Endothelial cell of umbilical vein (primary cell): Measurements from ENCODE around the gene ALB. TPM values are rescaled to one million over a fixed set of nuclear protein-coding genes. Genes with fewer than 3 reads are reported as not detected.

Source experiments
- BruUV-seq: library from RNA; stranded (reverse); fragments of 400-500 nt; replicated peaks from 2 replicates; lab custom pipeline; 2021; lab: Mats Ljungman, UMichigan
- CTCF ChIA-PET: fragments of 300-600, 350-600 bp; sonication (Branson Sonifier 250); formaldehyde crosslinking; loops from one replicate; lab custom pipeline; 2021; ENCODE audit warnings: antibody characterized with exemption, inconsistent platforms; lab: Charles Lee
- POLR2A ChIA-PET: fragments of 300-600, 350-600 bp; sonication (Branson Sonifier 250); formaldehyde crosslinking; loops from one replicate; lab custom pipeline; 2021; ENCODE audit warnings: antibody characterized with exemption, inconsistent platforms; lab: Charles Lee
- DNase-seq: peaks from one replicate; pipeline ENCODE4 v3.0.0-alpha.2; 2011; ENCODE audit warnings: low read depth, low spot score
- FAIRE-seq: peaks from 2 replicates; lab custom pipeline; 2011; peaks lifted over from hg19 to GRCh38; lab: Jason Lieb, UNC
- H2AFZ ChIP-seq: 2 replicates; pipeline ENCODE4 v1.6.0; 2012; ENCODE audit warnings: low read depth, low read length, control low read depth, inconsistent platforms
- H3K27ac ChIP-seq: 2 replicates; pipeline ENCODE4 v1.5.1; 2011; ENCODE audit warnings: low read depth, mild to moderate bottlenecking, control low read depth, low read length, moderate library complexity; ENCODE audit not compliant: insufficient read depth
- H3K27me3 ChIP-seq, 2 experiments: 2 replicates each; pipeline versions ENCODE4 v1.6.0 to v1.6.1; 2011; ENCODE audit warnings: low read length in 2 of 2, mixed read lengths in 1 of 2; ENCODE audit not compliant: control insufficient read depth in 2 of 2, insufficient read depth in 2 of 2
- H3K36me3 ChIP-seq, 2 experiments: 2 replicates in 1 of 2; 3 replicates in 1 of 2; pipeline ENCODE4 v1.5.1; 2011; ENCODE audit warnings: low read length in 2 of 2, mild to moderate bottlenecking in 1 of 2, moderate library complexity in 1 of 2; ENCODE audit not compliant: control insufficient read depth in 2 of 2, insufficient read depth in 2 of 2; ENCODE audit errors: extremely low read depth in 1 of 2
- H3K4me1 ChIP-seq: 3 replicates; pipeline ENCODE4 v1.5.1; 2011; ENCODE audit warnings: mild to moderate bottlenecking, low read length; ENCODE audit not compliant: control insufficient read depth, insufficient read depth; ENCODE audit errors: extremely low read depth
- H3K4me2 ChIP-seq: 2 replicates; pipeline ENCODE4 v1.6.1; 2011; ENCODE audit warnings: low read length, control low read depth, mixed read lengths; ENCODE audit not compliant: insufficient read depth
- H3K4me3 ChIP-seq, 3 experiments: fragments of 200-600 bp in 1 of 3; sonication (generic), shearing (Covaris generic) in 1 of 3; replicated peaks in 1 of 3; 2 replicates each; pipeline ENCODE4 v1.5.1; 2011 to 2016; ENCODE audit warnings: control low read depth in 3 of 3, low read length in 3 of 3, mild to moderate bottlenecking in 2 of 3, inconsistent platforms in 1 of 3, low read depth in 1 of 3, moderate library complexity in 1 of 3; ENCODE audit not compliant: insufficient read depth in 1 of 3
- H3K79me2 ChIP-seq: 2 replicates; pipeline ENCODE4 v1.6.0; 2012; ENCODE audit warnings: low read length, inconsistent platforms; ENCODE audit not compliant: control insufficient read depth, insufficient read depth
- H3K9ac ChIP-seq: replicated peaks from 2 replicates; pipeline ENCODE3; 2011; ENCODE audit warnings: low read length, control low read depth; ENCODE audit not compliant: insufficient read depth; ENCODE audit errors: extremely low read depth
- H3K9me1 ChIP-seq: replicated peaks from 3 replicates; pipeline ENCODE4 v1.6.0; 2011; ENCODE audit warnings: mild to moderate bottlenecking, low read length; ENCODE audit not compliant: control insufficient read depth, insufficient read depth; ENCODE audit errors: extremely low read depth
- H3K9me3 ChIP-seq: replicated peaks from 2 replicates; pipeline ENCODE4 v1.5.1; 2012; ENCODE audit warnings: low read length, inconsistent platforms; ENCODE audit not compliant: control insufficient read depth, insufficient read depth
- H4K20me1 ChIP-seq: replicated peaks from 2 replicates; pipeline ENCODE3; 2011; ENCODE audit warnings: mild to moderate bottlenecking, low read length; ENCODE audit not compliant: control insufficient read depth, insufficient read depth; ENCODE audit errors: extremely low read depth
- EZH2 ChIP-seq: IDR thresholded peaks from 2 replicates; pipeline ENCODE4 v1.6.1; 2012; ENCODE audit warnings: borderline replicate concordance, low read depth, mild to moderate bottlenecking, moderate library complexity, low read length, inconsistent platforms; ENCODE audit not compliant: severe bottlenecking
- FOS ChIP-seq: IDR thresholded peaks from 2 replicates; pipeline ENCODE4 v1.6.1; 2011; ENCODE audit warnings: mild to moderate bottlenecking, low read length, moderate library complexity, borderline replicate concordance; ENCODE audit not compliant: insufficient read depth
- GATA2 ChIP-seq: IDR thresholded peaks from 2 replicates; pipeline ENCODE4 v1.7.0; 2011; ENCODE audit warnings: low read depth, mild to moderate bottlenecking, moderate library complexity, mixed read lengths, low read length; ENCODE audit not compliant: insufficient read length, insufficient read depth
- JUN ChIP-seq: IDR thresholded peaks from 2 replicates; pipeline ENCODE4 v1.6.1; 2011; ENCODE audit warnings: borderline replicate concordance, low read depth; ENCODE audit not compliant: insufficient read length, insufficient read depth
- MYC ChIP-seq: IDR thresholded peaks from one replicate; pipeline ENCODE4 v1.6.1; 2011; ENCODE audit warnings: mild to moderate bottlenecking, low read depth, low read length
- POLR2A ChIP-seq: IDR thresholded peaks from 2 replicates; pipeline ENCODE4 v1.6.1; 2012; ENCODE audit warnings: low read depth, mild to moderate bottlenecking, control low read depth, low read length
- POLR2AphosphoS5 ChIP-seq: IDR thresholded peaks from 2 replicates; pipeline ENCODE4 v1.6.1; 2012; ENCODE audit warnings: low read depth, mild to moderate bottlenecking, control low read depth, low read length, moderate library complexity; ENCODE audit not compliant: insufficient read depth
- dilution Hi-C: fragments of 300-500 bp; cut with MboI; formaldehyde crosslinking; loops from one replicate; pipeline ENCODE4 v1.15.0; 2019; ENCODE audit warnings: low sequenced_read_pairs; ENCODE audit not compliant: extremely low pct_ligation_motif_present
- intact Hi-C: fragments of 100-400 bp; cut with micrococcal nuclease; formaldehyde crosslinking; loops from one replicate; pipeline ENCODE4 v1.10.0; 2022
- polyA plus RNA-seq, 4 experiments: library from polyadenylated mRNA; depleted of rRNA in 3 of 4; stranded (reverse) in 3 of 4; unstranded in 1 of 4; fragments of >200 nt; gene quantifications; 2 replicates each; pipeline versions ENCODE4 v1.2.1 to v1.2.3, GENCODE V29; 2011 to 2012; ENCODE audit warnings: missing spikeins in 1 of 4
- total RNA-seq: library from RNA; stranded (reverse); gene quantifications from 2 replicates; pipeline ENCODE4 v1.2.3, GENCODE V29; 2021
- TF ChIP-seq, protein P1 (sequence below): IDR thresholded peaks from 2 replicates; pipeline ENCODE4 v1.6.1; 2011; ENCODE audit not compliant: insufficient read depth, insufficient read length
- TF ChIP-seq, protein P2 (sequence below), 2 donors: IDR thresholded peaks; 1 replicate in 1 of 2; 2 replicates in 1 of 2; pipeline ENCODE4 v1.5.1; 2011; ENCODE audit warnings: low read length in 2 of 2, mild to moderate bottlenecking in 2 of 2, moderate library complexity in 2 of 2, control low read depth in 1 of 2, inconsistent platforms in 1 of 2, low read depth in 1 of 2; ENCODE audit not compliant: insufficient read depth in 1 of 2; ENCODE audit errors: extremely low read depth in 1 of 2

ALB gene
- total and polyA plus RNA-seq, 2 donors (not counting 3 experiments of a cell fraction or from before 2014, with no cell fraction given) = not detected

DNA sequence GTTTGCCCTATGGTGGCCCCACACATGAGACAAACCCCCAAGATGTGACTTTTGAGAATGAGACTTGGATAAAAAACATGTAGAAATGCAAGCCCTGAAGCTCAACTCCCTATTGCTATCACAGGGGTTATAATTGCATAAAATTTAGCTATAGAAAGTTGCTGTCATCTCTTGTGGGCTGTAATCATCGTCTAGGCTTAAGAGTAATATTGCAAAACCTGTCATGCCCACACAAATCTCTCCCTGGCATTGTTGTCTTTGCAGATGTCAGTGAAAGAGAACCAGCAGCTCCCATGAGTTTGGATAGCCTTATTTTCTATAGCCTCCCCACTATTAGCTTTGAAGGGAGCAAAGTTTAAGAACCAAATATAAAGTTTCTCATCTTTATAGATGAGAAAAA is 14.6 kb downstream of the ALB start:
- no TSS peak for BruUV-seq
- no peaks in the 10 kb centered on the region for H4K20me1 ChIP-seq

DNA sequence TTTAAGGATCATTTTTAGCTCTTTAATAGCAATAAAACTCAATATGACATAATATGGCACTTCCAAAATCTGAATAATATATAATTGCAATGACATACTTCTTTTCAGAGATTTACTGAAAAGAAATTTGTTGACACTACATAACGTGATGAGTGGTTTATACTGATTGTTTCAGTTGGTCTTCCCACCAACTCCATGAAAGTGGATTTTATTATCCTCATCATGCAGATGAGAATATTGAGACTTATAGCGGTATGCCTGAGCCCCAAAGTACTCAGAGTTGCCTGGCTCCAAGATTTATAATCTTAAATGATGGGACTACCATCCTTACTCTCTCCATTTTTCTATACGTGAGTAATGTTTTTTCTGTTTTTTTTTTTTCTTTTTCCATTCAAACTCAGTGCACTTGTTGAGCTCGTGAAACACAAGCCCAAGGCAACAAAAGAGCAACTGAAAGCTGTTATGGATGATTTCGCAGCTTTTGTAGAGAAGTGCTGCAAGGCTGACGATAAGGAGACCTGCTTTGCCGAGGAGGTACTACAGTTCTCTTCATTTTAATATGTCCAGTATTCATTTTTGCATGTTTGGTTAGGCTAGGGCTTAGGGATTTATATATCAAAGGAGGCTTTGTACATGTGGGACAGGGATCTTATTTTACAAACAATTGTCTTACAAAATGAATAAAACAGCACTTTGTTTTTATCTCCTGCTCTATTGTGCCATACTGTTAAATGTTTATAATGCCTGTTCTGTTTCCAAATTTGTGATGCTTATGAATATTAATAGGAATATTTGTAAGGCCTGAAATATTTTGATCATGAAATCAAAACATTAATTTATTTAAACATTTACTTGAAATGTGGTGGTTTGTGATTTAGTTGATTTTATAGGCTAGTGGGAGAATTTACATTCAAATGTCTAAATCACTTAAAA is 15.3 kb downstream of the ALB start:
- intact Hi-C loops (no loop called here), dilution Hi-C loops (no loop called here)
- POLR2A ChIA-PET = no interaction called here

More for the DNA sequence above, 14.6 kb downstream of the ALB start:
- no peaks in the 10 kb centered on the region for H3K4me1 ChIP-seq
- H3K27ac ChIP-seq = no peak overlapping the region
- H3K79me2 ChIP-seq = no peaks in the 10 kb centered on the region
- no peaks in the 10 kb centered on the region for H3K9me3 ChIP-seq
- H3K4me2 ChIP-seq = no peak overlapping the region
- TF ChIP-seq, protein P1, sequence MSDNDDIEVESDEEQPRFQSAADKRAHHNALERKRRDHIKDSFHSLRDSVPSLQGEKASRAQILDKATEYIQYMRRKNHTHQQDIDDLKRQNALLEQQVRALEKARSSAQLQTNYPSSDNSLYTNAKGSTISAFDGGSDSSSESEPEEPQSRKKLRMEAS = no peak
- TF ChIP-seq POLR2AphosphoS5 (no peak), FOS (no peak), JUN (no peak), MYC (no peak), GATA2 (no peak)
- no peak overlapping the region for H3K4me3 ChIP-seq
- no peaks in the 10 kb centered on the region for H3K9me1 ChIP-seq
- CTCF ChIA-PET = interaction anchor here (1.6 kb wide), 1 partner anchor 28 kb away, joined by 7 read pairs; no protein-coding TSS in a partner anchor
- no peak overlapping the region for H3K9ac ChIP-seq
- no peak for DNase-seq
- H2AFZ ChIP-seq = no peak overlapping the region
- intact Hi-C loops = no loop called here
- H3K36me3 ChIP-seq = no peaks in the 10 kb centered on the region
- no peak for FAIRE-seq
- POLR2A ChIA-PET = no interaction called here
- dilution Hi-C loops = no loop called here
- peaks cover 2% of the 10 kb centered on the region in 2 experiments for H3K27me3 ChIP-seq

More for the DNA sequence above, 15.3 kb downstream of the ALB start:
- Histone ChIP-seq H3K4me1 (no peaks in the 10 kb centered on the region), H4K20me1 (no peaks in the 10 kb centered on the region), H3K36me3 (no peaks in the 10 kb centered on the region), H3K4me2 (no peak overlapping the region), H3K9ac (no peak overlapping the region), H3K27me3 (peaks cover 2% of the 10 kb centered on the region in 2 experiments), H3K27ac (no peak overlapping the region), H3K4me3 (no peak overlapping the region), H2AFZ (no peak overlapping the region), H3K9me3 (no peaks in the 10 kb centered on the region), H3K9me1 (no peaks in the 10 kb centered on the region), H3K79me2 (no peaks in the 10 kb centered on the region)
- DNase-seq (no peak), FAIRE-seq (no peak)
- TF ChIP-seq EZH2 = no peak
- TF ChIP-seq POLR2A = no peak
- no peak for TF ChIP-seq GATA2
- TF ChIP-seq POLR2AphosphoS5 = no peak
- TF ChIP-seq, protein P1 = no peak
- TF ChIP-seq, protein P2, sequence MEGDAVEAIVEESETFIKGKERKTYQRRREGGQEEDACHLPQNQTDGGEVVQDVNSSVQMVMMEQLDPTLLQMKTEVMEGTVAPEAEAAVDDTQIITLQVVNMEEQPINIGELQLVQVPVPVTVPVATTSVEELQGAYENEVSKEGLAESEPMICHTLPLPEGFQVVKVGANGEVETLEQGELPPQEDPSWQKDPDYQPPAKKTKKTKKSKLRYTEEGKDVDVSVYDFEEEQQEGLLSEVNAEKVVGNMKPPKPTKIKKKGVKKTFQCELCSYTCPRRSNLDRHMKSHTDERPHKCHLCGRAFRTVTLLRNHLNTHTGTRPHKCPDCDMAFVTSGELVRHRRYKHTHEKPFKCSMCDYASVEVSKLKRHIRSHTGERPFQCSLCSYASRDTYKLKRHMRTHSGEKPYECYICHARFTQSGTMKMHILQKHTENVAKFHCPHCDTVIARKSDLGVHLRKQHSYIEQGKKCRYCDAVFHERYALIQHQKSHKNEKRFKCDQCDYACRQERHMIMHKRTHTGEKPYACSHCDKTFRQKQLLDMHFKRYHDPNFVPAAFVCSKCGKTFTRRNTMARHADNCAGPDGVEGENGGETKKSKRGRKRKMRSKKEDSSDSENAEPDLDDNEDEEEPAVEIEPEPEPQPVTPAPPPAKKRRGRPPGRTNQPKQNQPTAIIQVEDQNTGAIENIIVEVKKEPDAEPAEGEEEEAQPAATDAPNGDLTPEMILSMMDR (IDR thresholded peaks at IDR 0.05; ENCODE audit: extremely low read depth in 1 of 2, insufficient read depth in 1 of 2, low read depth in 1 of 2, low read length in 2 of 2) = no peak
- no peak for TF ChIP-seq JUN
- TF ChIP-seq FOS = no peak
- TF ChIP-seq MYC = no peak
- CTCF ChIA-PET = interaction anchor here (1.0 to 1.6 kb wide), 2 partner anchors 27 to 115 kb away, joined by 3 to 7 read pairs; no protein-coding TSS in a partner anchor
- no TSS peak for BruUV-seq
